Stimulated activated CD8-positive, alpha-beta memory T cell treated with anti-CD3 and anti-CD28 coated beads, Interleukin-4, amount 100 ng/mL, for 24 hours (primary cell): ENCODE data around the gene GALM.
"Not testable (repeated sequence)": the region's sequence is repeated elsewhere in the genome, so short reads cannot be mapped to it uniquely, and the experiment has no call there.

Source experiments
- DNase-seq: peaks from one replicate; pipeline ENCODE4 v3.0.0-alpha.2; 2020; ENCODE audit warnings: low read depth

GALM gene

DNA sequence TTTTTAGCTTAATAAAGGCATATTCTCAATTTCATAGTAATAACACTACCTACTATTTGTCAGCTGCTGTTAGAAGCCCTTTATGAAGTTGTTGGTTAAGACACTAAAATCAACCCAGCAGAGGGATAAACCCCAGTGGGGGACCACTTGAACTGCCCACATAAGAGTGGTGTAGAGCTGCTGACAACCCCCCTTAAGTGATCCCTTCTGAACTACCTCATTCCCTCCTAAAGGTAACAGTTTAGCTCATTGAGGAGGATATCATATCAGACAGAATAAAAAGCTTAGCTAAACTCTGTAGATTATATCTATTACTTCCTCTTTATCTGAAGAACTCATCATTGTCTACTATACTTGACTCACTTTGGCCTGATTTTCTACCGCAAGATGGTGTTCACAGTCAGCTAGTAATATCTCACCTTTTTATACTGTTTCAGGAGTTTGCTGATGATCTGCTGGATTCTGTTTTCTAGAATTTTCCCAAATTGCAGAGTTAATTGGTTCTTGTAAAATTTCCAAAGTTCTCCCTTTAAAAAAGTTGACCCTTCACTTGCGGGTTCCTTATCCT, 16.2 kb downstream of the GALM start:
- DNase-seq = no peak

GRCh38 chr2:38682620-38683019, 16.7 kb downstream of the GALM start:
- DNase-seq = not testable (repeated sequence)

DNA sequence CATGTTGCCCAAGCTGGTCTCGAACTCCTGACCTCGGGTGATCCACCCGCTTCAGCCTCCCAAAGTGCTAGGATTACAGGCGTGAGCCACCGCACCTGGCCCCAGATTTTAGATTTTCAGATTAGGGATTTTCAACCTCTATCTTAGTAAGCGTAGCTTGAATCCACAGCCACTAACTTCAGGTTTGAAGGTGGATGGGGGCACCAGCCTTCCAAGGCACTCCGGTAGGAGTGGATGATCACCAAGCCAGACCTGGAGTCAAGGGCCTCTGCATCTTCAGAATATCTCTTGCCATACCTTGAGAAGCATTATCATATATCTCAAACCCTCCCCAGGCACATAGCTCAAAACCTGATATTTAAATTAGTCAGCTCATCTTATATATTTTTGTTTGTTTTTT, 17.9 kb downstream of the GALM start:
- no peak for DNase-seq

DNA sequence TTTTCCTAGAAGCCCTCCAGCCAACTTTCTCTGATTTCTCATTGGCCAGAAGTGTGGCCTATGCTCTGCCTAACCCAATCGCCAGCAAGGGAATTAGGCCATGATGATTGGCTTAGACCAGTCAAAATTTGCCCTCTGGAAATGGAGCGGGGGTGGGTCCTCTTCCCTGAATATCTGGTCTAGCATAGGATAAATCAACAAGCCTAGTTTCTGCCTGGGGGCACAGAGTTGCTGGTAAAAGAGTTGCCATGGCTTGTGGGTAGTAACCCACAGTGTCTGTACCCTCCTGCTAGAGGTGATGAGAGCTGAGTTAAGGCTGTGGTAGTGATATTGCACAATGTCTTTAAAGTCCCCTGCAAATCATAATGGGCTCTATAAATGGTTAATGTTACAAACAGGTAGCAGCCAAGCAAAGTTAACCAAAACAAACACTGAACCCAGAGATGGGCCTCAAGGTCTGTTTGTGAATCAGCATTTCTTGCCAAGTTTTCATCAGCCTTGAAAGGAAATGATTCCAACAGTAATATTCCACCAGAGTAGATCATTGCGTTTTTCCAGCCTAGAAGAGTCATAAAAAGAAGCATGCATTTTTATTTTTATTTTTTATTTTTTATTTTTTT, 19.3 kb downstream of the GALM start:
- no peak for DNase-seq

DNA sequence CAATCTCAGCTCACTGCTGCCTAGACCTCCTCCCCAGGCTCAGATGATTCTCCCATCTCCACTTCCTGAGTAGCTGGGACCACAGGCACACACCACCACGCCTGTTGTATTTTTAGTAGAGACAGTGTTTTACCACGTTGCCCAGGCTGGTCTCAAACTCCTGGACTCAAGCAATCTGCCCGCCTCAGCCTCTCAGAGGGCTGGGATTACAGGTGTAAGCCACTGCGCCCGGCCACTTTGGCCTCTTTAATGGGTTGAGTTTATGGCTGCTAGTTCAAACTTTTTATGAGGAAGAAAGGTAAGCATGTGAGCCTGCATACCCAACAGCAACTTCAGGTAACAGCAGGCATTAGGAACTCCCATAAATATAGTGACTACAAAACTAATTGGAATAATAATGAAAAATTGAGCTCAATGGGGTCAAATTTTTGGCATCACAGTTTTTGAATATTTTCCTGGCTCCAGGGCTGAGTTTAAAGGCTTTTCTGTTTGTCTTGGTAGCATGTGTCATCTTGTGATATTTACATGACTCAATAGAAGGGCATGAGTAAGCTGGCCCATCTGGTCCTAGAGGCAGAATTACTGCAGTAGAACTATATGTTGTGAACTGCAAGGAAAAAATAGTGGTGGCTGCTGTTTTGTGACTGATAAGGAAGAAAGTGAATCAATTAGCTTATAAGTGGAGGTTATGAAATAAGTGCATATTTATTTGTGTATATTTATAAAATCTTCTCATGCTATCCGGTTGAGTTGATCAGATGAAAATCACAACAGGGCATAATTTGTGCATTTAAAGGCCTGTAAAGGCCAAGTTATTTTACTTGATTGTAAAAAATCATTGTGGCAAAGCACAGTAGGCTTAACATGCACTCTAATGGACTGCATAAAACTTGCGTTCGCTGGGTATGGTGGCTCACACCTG, 24.8 kb downstream of the GALM start:
- DNase-seq = no peak

DNA sequence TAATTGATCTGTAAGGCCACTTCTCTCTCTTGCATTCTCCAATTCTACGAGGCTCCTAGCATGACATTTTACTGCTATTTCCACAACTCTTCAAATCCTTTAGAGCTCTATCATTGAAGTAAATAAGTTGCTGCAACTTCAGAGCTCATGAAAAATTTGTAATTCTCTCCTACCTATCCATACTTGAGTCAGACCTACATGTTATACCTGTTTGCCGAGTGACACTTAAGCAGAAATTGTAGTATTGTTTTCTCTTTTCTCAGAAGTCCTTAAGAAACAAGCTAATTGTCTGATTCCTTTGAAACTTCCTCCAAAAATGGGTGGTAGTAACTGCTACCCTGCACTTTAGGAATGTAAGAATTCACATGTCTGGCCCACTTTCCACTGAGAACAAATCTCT, 26.1 kb downstream of the GALM start:
- DNase-seq = no peak

DNA sequence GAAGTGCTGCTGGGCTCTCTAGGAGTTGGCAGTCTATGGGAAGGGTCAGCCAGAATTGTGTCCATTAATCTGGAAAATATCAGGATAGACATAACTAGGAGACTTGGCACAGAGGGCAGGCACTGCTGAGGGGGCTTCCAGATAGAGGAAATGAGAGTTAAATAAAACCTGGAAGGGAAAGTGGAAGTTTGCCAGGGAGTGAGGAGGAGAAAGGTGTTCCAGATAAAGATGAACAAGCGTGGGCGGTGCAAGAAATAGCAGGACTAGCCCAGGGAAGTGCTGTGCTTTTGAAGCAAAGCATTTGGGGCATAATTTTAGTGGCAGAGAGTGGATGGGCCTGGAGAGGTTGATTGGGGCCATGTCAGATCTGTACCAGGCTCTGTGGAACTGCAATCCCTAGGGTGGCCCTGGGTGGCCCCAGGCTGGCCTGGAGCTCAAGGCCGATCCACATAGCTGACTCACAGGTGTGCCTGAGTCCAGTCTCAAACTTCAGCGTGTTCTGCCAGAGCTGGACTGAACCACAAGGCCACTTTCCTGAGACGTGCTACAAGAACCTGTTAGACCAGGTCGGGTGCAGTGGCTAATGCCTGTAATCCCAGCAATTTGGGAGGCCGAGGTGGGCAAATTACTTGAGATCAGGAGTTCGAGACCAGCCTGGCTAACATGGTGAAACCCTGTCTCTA, 26.9 kb downstream of the GALM start:
- DNase-seq = no peak

- no peak for DNase-seq
Measured at GRCh38 chr2:38697116-38697840, 31.4 kb downstream of the GALM start.

- no peak for DNase-seq
Measured at GRCh38 chr2:38698467-38699003, 32.6 kb downstream of the GALM start.

DNA sequence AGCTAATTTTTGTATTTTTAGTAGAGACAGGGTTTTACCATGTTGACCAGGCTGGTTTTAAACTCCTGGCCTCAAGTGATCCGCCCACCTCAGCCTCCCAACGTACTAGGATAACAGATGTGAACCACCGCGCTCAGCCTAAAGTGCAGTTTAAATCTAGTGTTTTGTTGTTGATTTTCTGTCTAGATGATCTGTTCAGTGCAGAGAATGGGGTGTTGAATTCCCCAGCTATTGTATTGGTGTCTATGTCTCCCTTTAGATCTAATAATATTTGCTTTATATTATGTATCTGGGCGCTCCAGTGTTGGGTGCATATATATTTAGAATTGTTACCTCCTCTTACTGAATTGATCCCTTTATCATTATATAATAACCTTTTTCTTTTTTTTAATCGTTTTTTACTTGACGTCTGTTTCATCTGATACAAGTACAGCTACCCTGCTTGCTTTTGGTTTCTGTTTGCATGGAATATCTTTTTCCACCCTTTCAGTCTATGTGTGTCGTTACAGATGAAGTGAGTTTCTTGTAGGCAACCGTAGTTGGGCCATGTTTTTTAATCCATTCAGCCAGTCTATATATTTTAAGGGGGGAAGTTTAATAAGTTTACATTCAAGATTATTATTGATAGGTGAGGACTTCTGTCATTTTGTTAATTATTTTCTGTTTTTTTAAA, 34.3 kb downstream of the GALM start:
- DNase-seq = no peak

- DNase-seq = no peak
Measured at GRCh38 chr2:38700881-38701458, 35.1 kb downstream of the GALM start.

DNA sequence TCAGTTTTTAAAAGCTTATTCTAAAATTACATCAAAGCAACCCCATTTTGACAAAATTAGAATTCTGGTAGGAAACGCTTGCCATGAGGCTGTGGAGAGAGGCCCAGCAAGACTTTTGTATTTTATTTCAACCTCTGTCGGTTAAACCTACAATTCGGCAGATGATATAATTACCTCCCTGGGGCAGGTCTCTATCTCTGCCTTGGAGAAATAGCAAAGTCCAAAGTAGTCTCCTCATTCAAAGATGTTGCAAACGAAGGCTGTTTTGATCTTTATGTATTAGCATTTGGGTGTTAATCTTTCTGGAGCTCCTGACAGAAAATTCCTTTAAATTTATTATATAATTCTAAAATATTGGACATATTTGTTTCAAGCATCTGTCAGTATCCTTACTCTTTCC, 35.6 kb downstream of the GALM start:
- no peak for DNase-seq

- no peak for DNase-seq
Measured at GRCh38 chr2:38702413-38702812, 36.5 kb downstream of the GALM start.

DNA sequence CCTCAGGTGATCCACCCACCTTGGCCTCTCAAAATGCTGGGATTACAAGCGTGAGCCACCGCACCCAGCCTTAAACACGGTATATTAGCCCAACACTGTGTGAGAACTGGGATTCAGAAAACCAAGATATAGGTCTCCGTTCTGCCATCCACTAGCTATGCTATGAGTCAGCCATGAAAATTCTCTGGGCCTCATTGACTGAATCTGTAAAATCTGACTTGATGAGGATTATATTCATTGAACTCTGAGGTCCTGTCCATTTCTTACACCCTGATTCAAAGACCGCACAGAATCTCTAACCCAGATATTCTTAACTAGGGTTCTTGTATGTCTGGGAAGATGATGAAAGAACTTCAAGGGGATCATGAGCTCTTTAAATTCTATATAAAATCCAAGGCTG, 37.4 kb downstream of the GALM start:
- not testable (repeated sequence) for DNase-seq

DNA sequence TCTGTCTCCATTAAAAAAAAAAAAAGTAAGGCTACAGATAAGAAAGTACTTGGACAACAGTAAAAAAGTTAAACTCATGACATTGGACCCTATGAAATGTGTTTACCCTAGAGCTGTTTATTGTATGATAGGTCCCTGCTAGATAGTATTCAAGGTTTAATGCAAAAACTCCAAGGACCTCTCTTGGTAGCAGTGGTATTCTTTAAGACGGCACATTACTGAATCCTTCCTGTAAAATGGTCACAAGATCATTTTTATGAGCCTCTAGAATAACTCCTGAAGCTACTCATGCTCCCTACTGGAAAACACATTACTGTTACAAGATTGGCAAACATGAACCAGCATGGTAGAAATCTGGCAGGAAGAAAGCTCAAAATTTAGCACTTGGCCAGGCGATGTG, 38.8 kb downstream of the GALM start:
- no peak for DNase-seq

GRCh38 chr2:38706846-38707345, 41.0 kb downstream of the GALM start:
- DNase-seq = no peak

- not testable (repeated sequence) for DNase-seq
Measured at GRCh38 chr2:38708491-38708890, 42.6 kb downstream of the GALM start.

DNA sequence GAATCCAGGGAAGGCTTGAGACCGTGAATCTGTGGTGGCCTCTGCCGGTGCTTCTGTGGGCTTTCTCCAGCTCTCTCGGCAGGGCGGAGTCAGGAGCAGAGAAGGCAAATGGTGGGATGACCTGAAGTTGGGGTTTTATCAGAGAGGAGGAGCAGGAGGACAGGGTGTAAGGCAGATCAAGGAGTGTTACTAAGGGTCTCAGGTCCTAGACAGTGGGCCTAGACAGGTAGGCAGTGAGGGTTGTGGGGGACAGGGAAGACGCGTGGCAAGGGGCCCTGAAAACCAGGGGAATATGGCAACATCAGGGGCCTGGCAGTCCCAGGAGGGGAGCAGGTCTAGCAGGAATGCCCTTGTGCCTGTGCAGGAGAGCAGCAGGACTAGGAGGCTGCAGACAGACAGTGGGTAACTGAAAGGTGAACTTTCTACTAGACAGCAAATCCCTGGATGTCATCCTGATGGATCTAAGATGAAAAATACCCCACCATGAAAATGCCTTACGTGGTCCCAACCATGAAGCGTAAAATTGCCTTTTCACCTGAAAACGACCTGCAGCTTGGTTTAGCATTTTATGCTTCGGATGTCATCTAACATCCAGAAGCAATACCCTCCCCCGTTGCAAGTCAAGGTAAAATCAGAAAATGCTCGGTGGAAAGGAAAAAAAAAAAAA, 43.1 kb downstream of the GALM start:
- no peak for DNase-seq

DNA sequence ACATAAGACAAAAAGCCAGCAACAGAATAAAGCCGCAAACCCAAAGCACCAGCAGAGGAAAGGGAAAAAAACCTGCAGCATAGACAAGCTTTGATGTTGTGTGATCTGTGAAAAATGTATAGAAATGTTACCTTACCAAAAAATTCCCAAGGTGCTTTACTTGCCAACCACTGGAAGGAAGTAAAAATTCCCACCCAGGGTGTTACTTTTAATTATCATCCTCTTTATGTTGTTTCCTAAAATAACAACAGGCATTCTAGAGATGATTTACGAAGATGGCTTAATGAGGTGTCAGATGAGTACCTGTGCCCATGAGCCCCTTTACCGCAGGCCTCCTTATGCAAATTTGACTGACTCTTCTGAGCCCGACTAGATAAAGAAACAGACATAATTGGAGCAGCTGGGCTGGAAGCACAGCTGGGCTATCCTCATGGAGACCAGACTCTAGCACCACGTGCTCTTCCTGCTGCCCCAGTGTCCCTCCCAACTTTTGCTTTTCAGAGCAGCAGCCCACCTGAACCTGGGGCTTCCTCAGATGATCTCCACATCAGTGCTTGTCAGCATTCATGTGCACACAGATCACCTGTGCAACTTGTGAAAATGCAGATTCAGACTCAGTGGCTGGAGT, 43.8 kb downstream of the GALM start:
- no peak for DNase-seq

- no peak for DNase-seq
Measured at GRCh38 chr2:38711558-38711957, 45.6 kb downstream of the GALM start.
